Measurements from ENCODE around the gene PTP4A2.

DNA sequence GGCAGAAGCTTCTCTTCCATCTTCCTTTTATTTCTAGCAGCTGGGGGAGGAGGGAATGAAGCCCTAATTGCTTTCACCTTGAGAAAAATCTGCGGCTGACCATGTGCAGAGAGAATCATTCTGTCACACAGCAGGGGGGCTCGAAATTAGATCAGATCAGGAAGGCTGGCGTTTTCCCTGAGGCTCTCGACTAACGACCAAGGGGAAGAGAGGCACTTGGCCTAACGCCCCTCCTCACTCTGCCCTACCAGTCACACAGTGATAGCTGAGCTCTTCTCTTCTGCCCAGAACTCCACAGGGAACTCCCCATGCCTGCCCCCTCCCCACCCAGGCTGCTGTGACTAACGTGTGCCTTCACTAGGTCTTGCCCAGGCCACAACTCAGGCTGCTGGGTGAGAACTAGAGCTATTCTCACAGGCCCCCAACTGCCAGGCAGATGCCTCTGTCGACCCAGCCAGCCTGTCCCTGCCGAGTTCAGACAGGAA, 49.0 kb upstream of the PTP4A2 start:
- TF ChIP-seq MTA3 (IDR thresholded peaks at IDR 0.05; ENCODE audit: borderline replicate concordance, low read length) (no peak), RCOR1 (conservative IDR thresholded peaks at IDR 0.05; ENCODE audit: low read depth, low read length) (no peak), RUNX3 (IDR thresholded peaks at IDR 0.05; ENCODE audit: low read length) (no peak), BRCA1 (IDR thresholded peaks at IDR 0.05; ENCODE audit: low read depth, low read length) (no peak), NR2C2 (IDR thresholded peaks at IDR 0.05; ENCODE audit: borderline replicate concordance, control insufficient read depth, insufficient read length, low read depth) (no peak), YY1 (IDR thresholded peaks at IDR 0.05; ENCODE audit: low read depth, low read length) (no peak), FOXM1 (IDR thresholded peaks at IDR 0.05; ENCODE audit: low read depth, low read length) (no peak), CHD4 (IDR thresholded peaks at IDR 0.05) (no peak), ZNF24 (IDR thresholded peaks at IDR 0.05) (no peak), POU2F2 (IDR thresholded peaks at IDR 0.05; ENCODE audit: borderline replicate concordance, low read depth, low read length) (no peak)
- TF ChIP-seq, protein P1, sequence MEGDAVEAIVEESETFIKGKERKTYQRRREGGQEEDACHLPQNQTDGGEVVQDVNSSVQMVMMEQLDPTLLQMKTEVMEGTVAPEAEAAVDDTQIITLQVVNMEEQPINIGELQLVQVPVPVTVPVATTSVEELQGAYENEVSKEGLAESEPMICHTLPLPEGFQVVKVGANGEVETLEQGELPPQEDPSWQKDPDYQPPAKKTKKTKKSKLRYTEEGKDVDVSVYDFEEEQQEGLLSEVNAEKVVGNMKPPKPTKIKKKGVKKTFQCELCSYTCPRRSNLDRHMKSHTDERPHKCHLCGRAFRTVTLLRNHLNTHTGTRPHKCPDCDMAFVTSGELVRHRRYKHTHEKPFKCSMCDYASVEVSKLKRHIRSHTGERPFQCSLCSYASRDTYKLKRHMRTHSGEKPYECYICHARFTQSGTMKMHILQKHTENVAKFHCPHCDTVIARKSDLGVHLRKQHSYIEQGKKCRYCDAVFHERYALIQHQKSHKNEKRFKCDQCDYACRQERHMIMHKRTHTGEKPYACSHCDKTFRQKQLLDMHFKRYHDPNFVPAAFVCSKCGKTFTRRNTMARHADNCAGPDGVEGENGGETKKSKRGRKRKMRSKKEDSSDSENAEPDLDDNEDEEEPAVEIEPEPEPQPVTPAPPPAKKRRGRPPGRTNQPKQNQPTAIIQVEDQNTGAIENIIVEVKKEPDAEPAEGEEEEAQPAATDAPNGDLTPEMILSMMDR (IDR thresholded peaks at IDR 0.05 in 2 of 3, conservative IDR thresholded peaks at IDR 0.05 in 1 of 3; ENCODE audit: control insufficient read depth in 2 of 3, extremely low read depth in 1 of 3, insufficient read depth in 1 of 3, low read depth in 3 of 3, low read length in 3 of 3): no peak
- TF ChIP-seq, protein P2, sequence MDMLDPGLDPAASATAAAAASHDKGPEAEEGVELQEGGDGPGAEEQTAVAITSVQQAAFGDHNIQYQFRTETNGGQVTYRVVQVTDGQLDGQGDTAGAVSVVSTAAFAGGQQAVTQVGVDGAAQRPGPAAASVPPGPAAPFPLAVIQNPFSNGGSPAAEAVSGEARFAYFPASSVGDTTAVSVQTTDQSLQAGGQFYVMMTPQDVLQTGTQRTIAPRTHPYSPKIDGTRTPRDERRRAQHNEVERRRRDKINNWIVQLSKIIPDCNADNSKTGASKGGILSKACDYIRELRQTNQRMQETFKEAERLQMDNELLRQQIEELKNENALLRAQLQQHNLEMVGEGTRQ (IDR thresholded peaks at IDR 0.05; ENCODE audit: borderline replicate concordance, low read depth, low read length): no peak
- TF ChIP-seq, protein P3, sequence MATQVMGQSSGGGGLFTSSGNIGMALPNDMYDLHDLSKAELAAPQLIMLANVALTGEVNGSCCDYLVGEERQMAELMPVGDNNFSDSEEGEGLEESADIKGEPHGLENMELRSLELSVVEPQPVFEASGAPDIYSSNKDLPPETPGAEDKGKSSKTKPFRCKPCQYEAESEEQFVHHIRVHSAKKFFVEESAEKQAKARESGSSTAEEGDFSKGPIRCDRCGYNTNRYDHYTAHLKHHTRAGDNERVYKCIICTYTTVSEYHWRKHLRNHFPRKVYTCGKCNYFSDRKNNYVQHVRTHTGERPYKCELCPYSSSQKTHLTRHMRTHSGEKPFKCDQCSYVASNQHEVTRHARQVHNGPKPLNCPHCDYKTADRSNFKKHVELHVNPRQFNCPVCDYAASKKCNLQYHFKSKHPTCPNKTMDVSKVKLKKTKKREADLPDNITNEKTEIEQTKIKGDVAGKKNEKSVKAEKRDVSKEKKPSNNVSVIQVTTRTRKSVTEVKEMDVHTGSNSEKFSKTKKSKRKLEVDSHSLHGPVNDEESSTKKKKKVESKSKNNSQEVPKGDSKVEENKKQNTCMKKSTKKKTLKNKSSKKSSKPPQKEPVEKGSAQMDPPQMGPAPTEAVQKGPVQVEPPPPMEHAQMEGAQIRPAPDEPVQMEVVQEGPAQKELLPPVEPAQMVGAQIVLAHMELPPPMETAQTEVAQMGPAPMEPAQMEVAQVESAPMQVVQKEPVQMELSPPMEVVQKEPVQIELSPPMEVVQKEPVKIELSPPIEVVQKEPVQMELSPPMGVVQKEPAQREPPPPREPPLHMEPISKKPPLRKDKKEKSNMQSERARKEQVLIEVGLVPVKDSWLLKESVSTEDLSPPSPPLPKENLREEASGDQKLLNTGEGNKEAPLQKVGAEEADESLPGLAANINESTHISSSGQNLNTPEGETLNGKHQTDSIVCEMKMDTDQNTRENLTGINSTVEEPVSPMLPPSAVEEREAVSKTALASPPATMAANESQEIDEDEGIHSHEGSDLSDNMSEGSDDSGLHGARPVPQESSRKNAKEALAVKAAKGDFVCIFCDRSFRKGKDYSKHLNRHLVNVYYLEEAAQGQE (IDR thresholded peaks at IDR 0.05; ENCODE audit: low read depth, low read length): no peak

Data from GM12878 (cell line).